Cardiac muscle cell (in vitro differentiated cells and primary cell): ENCODE results near the gene TEAD3. TPM values are rescaled to one million over a fixed set of nuclear protein-coding genes. Genes with fewer than 3 reads are reported as not detected.

Experiments used
- DNase-seq, 2 donors: peaks; one replicate each; pipeline versions ENCODE4 v3.0.0 to v3.0.0-alpha.2; 2010 to 2017; ENCODE audit warnings: low read depth in 1 of 2, low spot score in 1 of 2
- H3K27ac ChIP-seq: fragments of 200-600 bp; sonication (generic); 2 replicates; pipeline ENCODE4 v1.5.1; 2016
- H3K27me3 ChIP-seq: fragments of 200-600 bp; sonication (generic); 2 replicates; pipeline ENCODE4 v1.6.0; 2016; ENCODE audit warnings: control low read depth
- H3K36me3 ChIP-seq: fragments of 200-600 bp; sonication (generic); 2 replicates; pipeline ENCODE4 v1.5.1; 2016; ENCODE audit warnings: control low read depth
- H3K4me1 ChIP-seq: fragments of 200-600 bp; sonication (generic); 2 replicates; pipeline ENCODE4 v1.8.1; 2017; ENCODE audit warnings: low read depth, mild to moderate bottlenecking, mixed run types
- H3K4me3 ChIP-seq: fragments of 200-600 bp; sonication (generic); 2 replicates; pipeline ENCODE4 v1.5.1; 2016; ENCODE audit warnings: mild to moderate bottlenecking
- H3K9me3 ChIP-seq: fragments of 200-600 bp; sonication (generic); 2 replicates; pipeline ENCODE4 v1.5.1; 2017; ENCODE audit warnings: low read depth, mild to moderate bottlenecking, control low read depth
- polyA plus RNA-seq: library from polyadenylated mRNA; unstranded; fragments of >200 nt; fragmentation: Nextera tagmentation; extraction: Ambion mirVana; gene quantifications from 2 replicates; pipeline ENCODE4 v1.2.1, GENCODE V29; 2016
- total RNA-seq: library from RNA; depleted of rRNA; stranded (reverse); fragments of >200 nt; gene quantifications from 2 replicates; pipeline ENCODE4 v1.2.3, GENCODE V29; 2016
- TF ChIP-seq, protein P1 (sequence below): IDR thresholded peaks from 2 replicates; pipeline ENCODE4 v1.5.1; 2012; ENCODE audit warnings: low read depth, mild to moderate bottlenecking, low read length

TEAD3 gene
- total and polyA plus RNA-seq, 2 experiments from 2014 or later, result 64.0 to 98.6 TPM

DNA sequence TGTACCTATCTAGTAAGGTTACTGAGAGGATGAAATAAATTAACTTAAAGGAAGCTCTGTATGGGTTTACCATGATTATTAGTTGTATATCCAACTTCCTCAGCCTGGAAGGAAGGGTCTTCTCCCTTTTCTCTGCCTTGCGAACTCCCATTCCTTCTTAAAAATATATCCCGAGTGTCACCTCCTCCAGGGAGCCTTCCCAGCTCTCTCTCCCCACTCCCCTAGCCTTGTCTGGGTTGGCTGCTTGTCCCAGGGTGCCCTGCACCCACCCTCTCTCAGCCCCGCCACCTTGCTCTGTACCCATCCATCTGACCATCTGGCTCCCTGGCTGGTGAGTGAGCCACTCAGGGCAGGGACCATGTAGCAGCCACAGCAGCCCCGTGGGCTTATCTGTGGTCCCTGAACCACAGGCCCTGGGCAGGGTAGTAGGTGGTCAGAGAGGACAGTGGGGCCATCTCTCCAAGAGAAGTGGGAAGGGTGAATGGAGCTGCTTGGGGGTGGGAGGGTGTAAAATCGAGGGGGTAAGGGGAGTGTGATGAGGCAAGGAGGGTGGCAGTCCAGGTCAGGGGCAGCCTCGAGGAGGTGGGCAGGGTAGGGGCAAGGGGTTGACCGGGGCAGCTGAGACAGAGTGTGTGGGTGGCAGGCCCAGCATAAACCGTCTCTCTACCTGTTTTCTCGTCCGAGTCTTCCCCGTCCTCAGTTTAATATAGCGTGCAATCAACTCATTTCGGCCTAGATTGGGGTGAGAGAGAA lies 12.8 kb downstream of the TEAD3 start:
- H3K4me3 ChIP-seq, result no peak overlapping the region
- TF ChIP-seq, protein P1, sequence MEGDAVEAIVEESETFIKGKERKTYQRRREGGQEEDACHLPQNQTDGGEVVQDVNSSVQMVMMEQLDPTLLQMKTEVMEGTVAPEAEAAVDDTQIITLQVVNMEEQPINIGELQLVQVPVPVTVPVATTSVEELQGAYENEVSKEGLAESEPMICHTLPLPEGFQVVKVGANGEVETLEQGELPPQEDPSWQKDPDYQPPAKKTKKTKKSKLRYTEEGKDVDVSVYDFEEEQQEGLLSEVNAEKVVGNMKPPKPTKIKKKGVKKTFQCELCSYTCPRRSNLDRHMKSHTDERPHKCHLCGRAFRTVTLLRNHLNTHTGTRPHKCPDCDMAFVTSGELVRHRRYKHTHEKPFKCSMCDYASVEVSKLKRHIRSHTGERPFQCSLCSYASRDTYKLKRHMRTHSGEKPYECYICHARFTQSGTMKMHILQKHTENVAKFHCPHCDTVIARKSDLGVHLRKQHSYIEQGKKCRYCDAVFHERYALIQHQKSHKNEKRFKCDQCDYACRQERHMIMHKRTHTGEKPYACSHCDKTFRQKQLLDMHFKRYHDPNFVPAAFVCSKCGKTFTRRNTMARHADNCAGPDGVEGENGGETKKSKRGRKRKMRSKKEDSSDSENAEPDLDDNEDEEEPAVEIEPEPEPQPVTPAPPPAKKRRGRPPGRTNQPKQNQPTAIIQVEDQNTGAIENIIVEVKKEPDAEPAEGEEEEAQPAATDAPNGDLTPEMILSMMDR, result no peak
- peaks cover 9% of the 10 kb centered on the region for H3K36me3 ChIP-seq
- H3K9me3 ChIP-seq, result no peaks in the 10 kb centered on the region
- DNase-seq, result no peak
- no peaks in the 10 kb centered on the region for H3K27me3 ChIP-seq
- peaks cover 42% of the 10 kb centered on the region for H3K4me1 ChIP-seq
- H3K27ac ChIP-seq, result no peak overlapping the region

DNA sequence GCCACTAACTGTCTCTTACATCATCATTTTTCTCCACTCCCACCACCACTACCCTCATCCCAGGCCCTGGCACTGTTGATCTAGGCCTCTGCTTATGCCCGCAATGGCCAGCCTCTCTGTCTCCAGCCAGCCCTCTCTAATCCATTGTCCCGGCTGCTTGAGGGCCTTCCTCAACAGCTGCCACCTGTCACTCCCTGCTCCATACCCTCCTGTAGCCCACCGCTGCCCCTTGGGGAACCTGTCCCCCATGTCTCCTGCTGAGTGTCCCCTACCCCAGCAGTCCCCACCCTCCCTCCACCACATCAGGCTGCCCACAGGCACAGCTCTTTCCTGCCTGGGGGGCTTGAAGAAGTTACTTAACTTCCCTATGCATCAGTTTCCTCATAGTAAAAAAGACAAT lies 13.4 kb downstream of the TEAD3 start:
- no peak for DNase-seq
- TF ChIP-seq, protein P1, result no peak
- Histone ChIP-seq H3K27me3 (no peaks in the 10 kb centered on the region), H3K4me3 (no peak overlapping the region), H3K36me3 (peaks cover 11% of the 10 kb centered on the region), H3K9me3 (no peaks in the 10 kb centered on the region), H3K27ac (no peak overlapping the region), H3K4me1 (peaks cover 37% of the 10 kb centered on the region)

DNA sequence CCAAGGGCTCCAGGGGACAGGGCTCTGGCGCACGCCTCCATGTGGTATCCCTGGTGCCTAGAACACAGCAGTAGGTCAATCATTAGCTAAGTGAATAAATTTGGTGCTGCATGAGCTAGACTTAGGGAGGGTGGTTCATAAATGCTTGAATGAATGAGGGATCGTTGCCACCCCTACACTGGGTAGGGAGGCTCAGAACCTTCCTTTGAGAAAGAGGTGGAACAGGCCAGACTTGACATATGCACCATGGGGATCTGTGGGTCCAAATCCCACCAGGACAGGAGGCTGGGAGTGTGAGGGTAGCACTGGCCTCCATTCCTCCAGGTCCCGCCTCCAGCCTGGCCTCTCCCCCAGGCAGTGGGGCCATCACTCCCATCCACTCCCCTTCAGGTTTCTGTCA lies 13.8 kb downstream of the TEAD3 start:
- H3K4me3 ChIP-seq, result no peak overlapping the region
- no peaks in the 10 kb centered on the region for H3K27me3 ChIP-seq
- H3K4me1 ChIP-seq, result peaks cover 34% of the 10 kb centered on the region
- H3K36me3 ChIP-seq, result peaks cover 14% of the 10 kb centered on the region
- no peaks in the 10 kb centered on the region for H3K9me3 ChIP-seq
- TF ChIP-seq, protein P1, result no peak
- no peak overlapping the region for H3K27ac ChIP-seq
- DNase-seq, result no peak

DNA sequence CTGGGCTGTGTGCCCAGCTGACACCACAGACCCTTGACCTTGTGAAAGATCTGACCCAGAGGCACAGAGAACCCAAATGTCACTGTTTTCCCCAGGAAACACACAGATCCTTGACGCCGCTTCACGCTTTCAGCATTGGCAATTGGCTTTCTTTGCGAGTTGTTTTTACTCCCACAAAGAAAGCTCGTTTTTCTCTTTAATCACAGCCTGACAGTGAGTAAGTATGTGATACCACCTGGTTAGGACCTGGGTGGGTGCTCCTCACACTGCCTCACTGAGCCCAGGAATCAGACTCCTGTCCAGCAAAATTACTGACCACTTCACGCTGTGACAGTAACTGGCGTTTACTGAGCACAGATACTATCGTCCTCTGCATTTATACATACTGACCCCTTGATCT lies 15.7 kb downstream of the TEAD3 start:
- no peaks in the 10 kb centered on the region for H3K9me3 ChIP-seq
- no peaks in the 10 kb centered on the region for H3K27me3 ChIP-seq
- TF ChIP-seq, protein P1, result no peak
- H3K36me3 ChIP-seq, result peaks cover 16% of the 10 kb centered on the region
- peak overlapping the region; percentile 82 for H3K27ac ChIP-seq
- no peak overlapping the region for H3K4me3 ChIP-seq
- no peak for DNase-seq
- H3K4me1 ChIP-seq, result peaks cover 27% of the 10 kb centered on the region

DNA sequence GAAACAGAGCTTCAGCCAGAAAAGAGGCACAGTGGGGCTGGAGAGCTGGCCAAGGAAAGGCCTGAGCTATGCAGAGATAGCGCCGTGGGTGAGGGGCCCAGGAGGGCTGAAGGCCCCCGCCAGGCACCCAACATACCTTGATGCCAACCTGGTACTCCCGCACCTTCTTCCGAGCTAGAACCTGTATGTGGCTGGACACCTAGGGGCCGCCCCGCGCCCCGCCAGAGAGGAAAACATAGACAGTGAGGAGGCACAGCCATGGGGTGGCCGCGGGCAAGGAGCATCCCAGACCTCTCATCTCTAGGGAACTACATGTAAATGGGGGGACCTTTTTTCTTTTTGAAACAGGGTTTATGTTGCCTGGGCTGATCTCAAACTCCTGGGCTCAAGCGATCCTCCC lies 16.7 kb downstream of the TEAD3 start:
- H3K9me3 ChIP-seq, result no peaks in the 10 kb centered on the region
- H3K4me3 ChIP-seq, result no peak overlapping the region
- H3K27me3 ChIP-seq, result no peaks in the 10 kb centered on the region
- TF ChIP-seq, protein P1, result no peak
- H3K27ac ChIP-seq, result no peak overlapping the region
- no peak for DNase-seq
- H3K4me1 ChIP-seq, result peaks cover 17% of the 10 kb centered on the region
- H3K36me3 ChIP-seq, result peaks cover 16% of the 10 kb centered on the region
